Measurements from ENCODE around the gene C17orf113.

GRCh38 chr17:42009170-42009569 is 41.2 kb downstream of the C17orf113 start:
- TF ChIP-seq TAF1 (IDR thresholded peaks at IDR 0.05; ENCODE audit: low read depth, low read length) (no peak), POLR2A (IDR thresholded peaks at IDR 0.05; ENCODE audit: low read depth, low read length) (no peak), PAX5 (IDR thresholded peaks at IDR 0.05; ENCODE audit: insufficient read depth, low read length, severe bottlenecking) (no peak)
